Activated CD8-positive, alpha-beta memory T cell treated with anti-CD3 and anti-CD28 coated beads, Interleukin-2, amount 10 ng/mL, durations not matched to agents 7 days and 5 days (primary cell): ENCODE measurements around the gene RAB39B. TPM values are rescaled to one million over a fixed set of nuclear protein-coding genes. Genes with fewer than 3 reads are reported as not detected.
"Not testable (repeated sequence)": the region's sequence is repeated elsewhere in the genome, so short reads cannot be mapped to it uniquely, and the experiment has no call there.

Experiments
- ATAC-seq: fragments of 150-1000 bp; cut with Tn5 transposase; one replicate; pipeline ENCODE4 v1.10.0; 2021; ENCODE audit warnings: moderate library complexity
- CTCF ChIA-PET: fragments of 350-600 bp; sonication (Branson Sonifier 250); formaldehyde crosslinking; loops from one replicate; lab custom pipeline; 2021; ENCODE audit warnings: antibody characterized with exemption; lab: Charles Lee
- DNase-seq: peaks from one replicate; pipeline ENCODE4 v3.0.0-alpha.2; 2020
- H3K27ac Mint-ChIP-seq: one replicate; pipeline ENCODE4 v1.8.0; 2021; ENCODE audit warnings: mild to moderate bottlenecking, mixed read lengths
- H3K27me3 Mint-ChIP-seq: one replicate; pipeline ENCODE4 v1.8.0; 2021; ENCODE audit warnings: mixed read lengths
- H3K36me3 Mint-ChIP-seq: one replicate; pipeline ENCODE4 v1.8.0; 2021; ENCODE audit warnings: mild to moderate bottlenecking, mixed read lengths
- H3K4me1 Mint-ChIP-seq: one replicate; pipeline ENCODE4 v1.8.0; 2021; ENCODE audit warnings: mixed read lengths
- H3K4me3 Mint-ChIP-seq: one replicate; pipeline ENCODE4 v1.8.0; 2021; ENCODE audit warnings: mild to moderate bottlenecking, moderate library complexity, mixed read lengths
- H3K9me3 Mint-ChIP-seq: one replicate; pipeline ENCODE4 v1.8.0; 2022; ENCODE audit warnings: low read depth, mixed read lengths
- total RNA-seq, 2 experiments: library from RNA; stranded (reverse); gene quantifications; one replicate each; pipeline ENCODE4 v1.2.3, GENCODE V29; 2021

Gene RAB39B
- total RNA-seq, 2 experiments from 2014 or later = 9.4 to 12.9 TPM

- Mint-ChIP-seq H3K36me3 (peaks cover 31% of the 10 kb centered on the region), H3K27me3 (no peaks in the 10 kb centered on the region), H3K9me3 (no peaks in the 10 kb centered on the region), H3K4me1 (peaks cover 9% of the 10 kb centered on the region), H3K27ac (no peak overlapping the region), H3K4me3 (no peak overlapping the region)
- CTCF ChIA-PET = no interaction called here
- DNase-seq (no peak), ATAC-seq (no peak)
Observed at GRCh38 chrX:155235891-155236290, 28.4 kb downstream of the RAB39B start.

- H3K36me3 Mint-ChIP-seq = peaks cover 39% of the 10 kb centered on the region
- no peak for DNase-seq
- H3K27me3 Mint-ChIP-seq = no peaks in the 10 kb centered on the region
- no peaks in the 10 kb centered on the region for H3K9me3 Mint-ChIP-seq
- peaks cover 13% of the 10 kb centered on the region for H3K4me1 Mint-ChIP-seq
- no peak overlapping the region for H3K4me3 Mint-ChIP-seq
- CTCF ChIA-PET = no interaction called here
- no peak for ATAC-seq
- peak overlapping the region; percentile 33 for H3K27ac Mint-ChIP-seq
Observed at GRCh38 chrX:155231163-155231562, 33.1 kb downstream of the RAB39B start.

- peaks cover 51% of the 10 kb centered on the region for H3K36me3 Mint-ChIP-seq
Observed at GRCh38 chrX:155225774-155226173, 38.5 kb downstream of the RAB39B start.

GRCh38 chrX:155223746-155224145 lies 40.5 kb downstream of the RAB39B start:
- H3K36me3 Mint-ChIP-seq = peaks cover 44% of the 10 kb centered on the region
- ATAC-seq, H3K9me3 Mint-ChIP-seq, H3K27me3 Mint-ChIP-seq, H3K27ac Mint-ChIP-seq, CTCF ChIA-PET, H3K4me1 Mint-ChIP-seq, H3K4me3 Mint-ChIP-seq, DNase-seq: not testable (repeated sequence)

More at GRCh38 chrX:155225774-155226173, 38.5 kb downstream of the RAB39B start:
- peaks cover 5% of the 10 kb centered on the region for H3K4me1 Mint-ChIP-seq
- no peak overlapping the region for H3K27ac Mint-ChIP-seq
- H3K4me3 Mint-ChIP-seq = no peak overlapping the region
- CTCF ChIA-PET = interaction anchor here (1.8 kb wide), 1 partner anchor 9 kb away, joined by 6 read pairs; the partner anchor contains the start of gene VBP1
- no peak for DNase-seq
- ATAC-seq = no peak
- no peaks in the 10 kb centered on the region for H3K9me3 Mint-ChIP-seq
- H3K27me3 Mint-ChIP-seq = no peaks in the 10 kb centered on the region

GRCh38 chrX:155221351-155221750 lies 42.9 kb downstream of the RAB39B start:
- DNase-seq (no peak), ATAC-seq (no peak)
- Mint-ChIP-seq H3K27me3 (no peaks in the 10 kb centered on the region), H3K27ac (no peak overlapping the region), H3K4me1 (peaks cover 17% of the 10 kb centered on the region), H3K4me3 (no peak overlapping the region), H3K9me3 (no peaks in the 10 kb centered on the region), H3K36me3 (peaks cover 38% of the 10 kb centered on the region)
- CTCF ChIA-PET = no interaction called here

- Mint-ChIP-seq H3K36me3 (peaks cover 23% of the 10 kb centered on the region), H3K4me3 (peak overlapping the region; percentile 3), H3K27ac (no peak overlapping the region), H3K4me1 (peaks cover 22% of the 10 kb centered on the region), H3K9me3 (no peaks in the 10 kb centered on the region), H3K27me3 (no peaks in the 10 kb centered on the region)
- ATAC-seq (no peak), DNase-seq (no peak)
- CTCF ChIA-PET = no interaction called here
Observed at GRCh38 chrX:155218777-155219176, 45.5 kb downstream of the RAB39B start.

- no peaks in the 10 kb centered on the region for H3K27me3 Mint-ChIP-seq
- no peak for DNase-seq
- H3K4me3 Mint-ChIP-seq = peak overlapping the region; percentile 94
- CTCF ChIA-PET = interaction anchor here (0.8 to 1.7 kb wide), 5 partner anchors 9 to 299 kb away, joined by 3 to 6 read pairs (median 3); no protein-coding TSS in a partner anchor
- no peaks in the 10 kb centered on the region for H3K9me3 Mint-ChIP-seq
- peak overlapping the region; percentile 85 for H3K27ac Mint-ChIP-seq
- peaks cover 11% of the 10 kb centered on the region for H3K36me3 Mint-ChIP-seq
- H3K4me1 Mint-ChIP-seq = peaks cover 22% of the 10 kb centered on the region
- ATAC-seq = no peak
Observed at GRCh38 chrX:155216940-155217440, 47.3 kb downstream of the RAB39B start.

- peaks cover 22% of the 10 kb centered on the region for H3K4me1 Mint-ChIP-seq
- DNase-seq (peak; percentile 93), ATAC-seq (peak; percentile 99)
- H3K9me3 Mint-ChIP-seq = no peaks in the 10 kb centered on the region
- peak within 1 kb of the TSS; percentile 85 for H3K27ac Mint-ChIP-seq
- peak within 1 kb of the TSS; percentile 94 for H3K4me3 Mint-ChIP-seq
- CTCF ChIA-PET = interaction anchor here (0.8 to 1.7 kb wide), 7 partner anchors 10 to 299 kb away, joined by 3 to 6 read pairs (median 3); no protein-coding TSS in a partner anchor
- no peaks in the 10 kb centered on the region for H3K27me3 Mint-ChIP-seq
- peaks cover 5% of the 10 kb centered on the region for H3K36me3 Mint-ChIP-seq
Observed at GRCh38 chrX:155216179-155216939, 47.9 kb downstream of the RAB39B start, which contains the start of gene VBP1. Gene VBP1 (plus strand): TSS chrX:155216460. CDS start chrX:155216483, 23 bp downstream.

- peaks cover 3% of the 10 kb centered on the region for H3K36me3 Mint-ChIP-seq
- ATAC-seq (peak; percentile 32), DNase-seq (no peak)
- H3K9me3 Mint-ChIP-seq = no peaks in the 10 kb centered on the region
- CTCF ChIA-PET = interaction anchor here (1.1 to 1.2 kb wide), 3 partner anchors 10 to 119 kb away, joined by 3 to 4 read pairs (median 3); no protein-coding TSS in a partner anchor
- peaks cover 22% of the 10 kb centered on the region for H3K4me1 Mint-ChIP-seq
- peak overlapping the region; percentile 85 for H3K27ac Mint-ChIP-seq
- H3K4me3 Mint-ChIP-seq = peak overlapping the region; percentile 94
- no peaks in the 10 kb centered on the region for H3K27me3 Mint-ChIP-seq
Observed at GRCh38 chrX:155215443-155216178, 48.7 kb downstream of the RAB39B start.

- CTCF ChIA-PET = no interaction called here
- H3K27ac Mint-ChIP-seq = no peak overlapping the region
- DNase-seq (no peak), ATAC-seq (no peak)
- peaks cover 19% of the 10 kb centered on the region for H3K4me1 Mint-ChIP-seq
- peaks cover 1% of the 10 kb centered on the region for H3K36me3 Mint-ChIP-seq
- H3K27me3 Mint-ChIP-seq = no peaks in the 10 kb centered on the region
- no peaks in the 10 kb centered on the region for H3K9me3 Mint-ChIP-seq
- H3K4me3 Mint-ChIP-seq = no peak overlapping the region
Observed at GRCh38 chrX:155213731-155214130, 50.6 kb downstream of the RAB39B start.

- H3K9me3 Mint-ChIP-seq = no peaks in the 10 kb centered on the region
- DNase-seq (no peak), ATAC-seq (no peak)
- CTCF ChIA-PET = no interaction called here
- H3K4me3 Mint-ChIP-seq = no peak overlapping the region
- no peaks in the 10 kb centered on the region for H3K36me3 Mint-ChIP-seq
- no peaks in the 10 kb centered on the region for H3K27me3 Mint-ChIP-seq
- peaks cover 7% of the 10 kb centered on the region for H3K4me1 Mint-ChIP-seq
- no peak overlapping the region for H3K27ac Mint-ChIP-seq
Observed at GRCh38 chrX:155211208-155211607, 53.1 kb downstream of the RAB39B start.
